NCI-H2171 treated with DMSO at 0.1 percent for 48 hours (cell line): Measurements from ENCODE around the gene HOGA1.

ENCODE experiments used
- DNase-seq: peaks from one replicate; lab custom pipeline; 2025; lab: John Stamatoyannopoulos, UW

Gene HOGA1

GRCh38 chr10:97580421-97581367 is 3.5 kb upstream of the HOGA1 start:
- DNase-seq = peak; percentile 10

GRCh38 chr10:97582169-97582568 is 2.0 kb upstream of the HOGA1 start:
- DNase-seq = no peak

- no peak for DNase-seq
These were observed 713 bp upstream of the HOGA1 start for GRCh38 chr10:97583476-97583875.

- DNase-seq = no peak
These were observed 729 bp downstream of the HOGA1 start for GRCh38 chr10:97584798-97585438.

- no peak for DNase-seq
These were observed 1.2 kb downstream of the HOGA1 start for GRCh38 chr10:97585439-97585811.

GRCh38 chr10:97587183-97587582 is 3.0 kb downstream of the HOGA1 start:
- DNase-seq = no peak

- no peak for DNase-seq
These were observed 5.3 kb downstream of the HOGA1 start, which contains the start of gene C10orf62 for GRCh38 chr10:97589479-97589878. Gene C10orf62, plus strand, starts transcription at chr10:97589721. Its CDS starts 177 bp downstream, at chr10:97589898.

GRCh38 chr10:97590082-97590747 is 6.0 kb downstream of the HOGA1 start:
- DNase-seq = no peak

GRCh38 chr10:97590748-97591495 is 6.7 kb downstream of the HOGA1 start:
- peak; percentile 64 for DNase-seq

- DNase-seq = no peak
These were observed 9.2 kb downstream of the HOGA1 start for GRCh38 chr10:97593421-97593820.

- DNase-seq = no peak
These were observed 12.2 kb downstream of the HOGA1 start for GRCh38 chr10:97596101-97597082.

GRCh38 chr10:97597778-97598177 is 13.6 kb downstream of the HOGA1 start:
- no peak for DNase-seq

- no peak for DNase-seq
These were observed 14.4 kb downstream of the HOGA1 start for GRCh38 chr10:97598407-97599271.

GRCh38 chr10:97599272-97599619 is 15.1 kb downstream of the HOGA1 start:
- DNase-seq = no peak

- no peak for DNase-seq
These were observed 16.4 kb downstream of the HOGA1 start for GRCh38 chr10:97600616-97601015.

- no peak for DNase-seq
These were observed 17.4 kb downstream of the HOGA1 start for GRCh38 chr10:97601268-97602215.

GRCh38 chr10:97607095-97607636 is 23.0 kb downstream of the HOGA1 start:
- no peak for DNase-seq

- no peak for DNase-seq
These were observed 24.9 kb downstream of the HOGA1 start for GRCh38 chr10:97608991-97609561.
